ENCODE data around the gene CPNE5. TPM values are rescaled to one million over a fixed set of nuclear protein-coding genes. Genes with fewer than 3 reads are reported as not detected.
A peak's percentile ranks its signal among the peaks of the same experiment; 100 is the strongest.

The CPNE5 gene
- polyA plus RNA-seq, 4 donors = 2.0 to 10.8 (median 4.1) TPM

- H3K27me3 ChIP-seq (ENCODE audit: control insufficient read depth in 3 of 3, insufficient read depth in 3 of 3, low read length in 3 of 3) = no peaks in the 10 kb centered on the region
- peaks cover 0 to 17% (median 2%) of the 10 kb centered on the region in 3 donors for H3K4me1 ChIP-seq (ENCODE audit: control insufficient read depth in 3 of 3, insufficient read depth in 2 of 3, low read depth in 1 of 3, low read length in 2 of 3)
- H3K27ac ChIP-seq (ENCODE audit: low read depth in 1 of 3, low read length in 2 of 3) = no peak overlapping the region
- H3K9me3 ChIP-seq (ENCODE audit: control insufficient read depth in 2 of 2, insufficient read depth in 1 of 2, low read depth in 1 of 2, low read length in 1 of 2) = no peaks in the 10 kb centered on the region
- H3K36me3 ChIP-seq (ENCODE audit: control insufficient read depth in 3 of 3, insufficient read depth in 2 of 3, low read depth in 1 of 3, low read length in 3 of 3) = no peaks in the 10 kb centered on the region
- FAIRE-seq (no peak), DNase-seq (no peak)
- H3K4me3 ChIP-seq (ENCODE audit: low read depth in 1 of 3, low read length in 3 of 3) = no peak overlapping the region
- WGBS, 3 donors = 87 to 94% (median 89%) methylated on average over 3 of the region's 3 CpGs
These were observed 138.4 kb downstream of the CPNE5 start for GRCh38 chr6:36700831-36701230.

- WGBS, 3 donors = 92 to 93% (median 92%) methylated on average over 7 of the region's 7 CpGs
- DNase-seq (no peak), FAIRE-seq (no peak)
- Histone ChIP-seq H3K4me3 (ENCODE audit: low read depth in 1 of 3, low read length in 3 of 3) (no peak overlapping the region), H3K27ac (ENCODE audit: low read depth in 1 of 3, low read length in 2 of 3) (no peak overlapping the region), H3K27me3 (ENCODE audit: control insufficient read depth in 3 of 3, insufficient read depth in 3 of 3, low read length in 3 of 3) (no peaks in the 10 kb centered on the region), H3K4me1 (ENCODE audit: control insufficient read depth in 3 of 3, insufficient read depth in 2 of 3, low read depth in 1 of 3, low read length in 2 of 3) (peaks cover 0 to 17% (median 2%) of the 10 kb centered on the region in 3 donors), H3K9me3 (ENCODE audit: control insufficient read depth in 2 of 2, insufficient read depth in 1 of 2, low read depth in 1 of 2, low read length in 1 of 2) (no peaks in the 10 kb centered on the region), H3K36me3 (ENCODE audit: control insufficient read depth in 3 of 3, insufficient read depth in 2 of 3, low read depth in 1 of 3, low read length in 3 of 3) (no peaks in the 10 kb centered on the region)
These were observed 139.0 kb downstream of the CPNE5 start for GRCh38 chr6:36700071-36700812.

GRCh38 chr6:36699348-36699747 is 139.9 kb downstream of the CPNE5 start:
- Histone ChIP-seq H3K4me1 (ENCODE audit: control insufficient read depth in 3 of 3, insufficient read depth in 2 of 3, low read depth in 1 of 3, low read length in 2 of 3) (peaks cover 0 to 17% (median 2%) of the 10 kb centered on the region in 3 donors), H3K36me3 (ENCODE audit: control insufficient read depth in 3 of 3, insufficient read depth in 2 of 3, low read depth in 1 of 3, low read length in 3 of 3) (no peaks in the 10 kb centered on the region), H3K27ac (ENCODE audit: low read depth in 1 of 3, low read length in 2 of 3) (peak overlapping the region; percentile 5 to 65 (median 22)), H3K4me3 (ENCODE audit: low read depth in 1 of 3, low read length in 3 of 3) (no peak overlapping the region), H3K9me3 (ENCODE audit: control insufficient read depth in 2 of 2, insufficient read depth in 1 of 2, low read depth in 1 of 2, low read length in 1 of 2) (no peaks in the 10 kb centered on the region), H3K27me3 (ENCODE audit: control insufficient read depth in 3 of 3, insufficient read depth in 3 of 3, low read length in 3 of 3) (no peaks in the 10 kb centered on the region)
- WGBS, 3 donors = 14 to 70% (median 44%) methylated on average over 7 of the region's 7 CpGs
- no peak for FAIRE-seq
- DNase-seq = peak; percentile 92

GRCh38 chr6:36698871-36699271 is 140.4 kb downstream of the CPNE5 start:
- 63 to 80% (median 64%) methylated on average over 8 of the region's 8 CpGs for WGBS, 3 donors
- Histone ChIP-seq H3K27me3 (ENCODE audit: control insufficient read depth in 3 of 3, insufficient read depth in 3 of 3, low read length in 3 of 3) (no peaks in the 10 kb centered on the region), H3K27ac (ENCODE audit: low read depth in 1 of 3, low read length in 2 of 3) (peak overlapping the region in 2 of 3 donors; percentile 8 to 65), H3K36me3 (ENCODE audit: control insufficient read depth in 3 of 3, insufficient read depth in 2 of 3, low read depth in 1 of 3, low read length in 3 of 3) (no peaks in the 10 kb centered on the region), H3K4me3 (ENCODE audit: low read depth in 1 of 3, low read length in 3 of 3) (no peak overlapping the region), H3K4me1 (ENCODE audit: control insufficient read depth in 3 of 3, insufficient read depth in 2 of 3, low read depth in 1 of 3, low read length in 2 of 3) (peaks cover 0 to 17% (median 2%) of the 10 kb centered on the region in 3 donors), H3K9me3 (ENCODE audit: control insufficient read depth in 2 of 2, insufficient read depth in 1 of 2, low read depth in 1 of 2, low read length in 1 of 2) (no peaks in the 10 kb centered on the region)
- FAIRE-seq = no peak
- no peak for DNase-seq

- Histone ChIP-seq H3K36me3 (ENCODE audit: control insufficient read depth in 3 of 3, insufficient read depth in 2 of 3, low read depth in 1 of 3, low read length in 3 of 3) (no peaks in the 10 kb centered on the region), H3K27ac (ENCODE audit: low read depth in 1 of 3, low read length in 2 of 3) (no peak overlapping the region), H3K27me3 (ENCODE audit: control insufficient read depth in 3 of 3, insufficient read depth in 3 of 3, low read length in 3 of 3) (no peaks in the 10 kb centered on the region), H3K9me3 (ENCODE audit: control insufficient read depth in 2 of 2, insufficient read depth in 1 of 2, low read depth in 1 of 2, low read length in 1 of 2) (no peaks in the 10 kb centered on the region), H3K4me3 (ENCODE audit: low read depth in 1 of 3, low read length in 3 of 3) (no peak overlapping the region), H3K4me1 (ENCODE audit: control insufficient read depth in 3 of 3, insufficient read depth in 2 of 3, low read depth in 1 of 3, low read length in 2 of 3) (peaks cover 0 to 17% (median 2%) of the 10 kb centered on the region in 3 donors)
- FAIRE-seq = no peak
- 83 to 88% (median 86%) methylated on average over 6 of the region's 6 CpGs for WGBS, 3 donors
- no peak for DNase-seq
These were observed 141.0 kb downstream of the CPNE5 start for GRCh38 chr6:36698196-36698595.

GRCh38 chr6:36697481-36697903 is 141.8 kb downstream of the CPNE5 start, which contains the start of gene RAB44:
Gene RAB44, plus strand, starts transcription at chr6:36697826. Its CDS starts 6,410 bp downstream, at chr6:36704236.
- no peaks in the 10 kb centered on the region for H3K27me3 ChIP-seq (ENCODE audit: control insufficient read depth in 3 of 3, insufficient read depth in 3 of 3, low read length in 3 of 3)
- peaks cover 0 to 17% (median 2%) of the 10 kb centered on the region in 3 donors for H3K4me1 ChIP-seq (ENCODE audit: control insufficient read depth in 3 of 3, insufficient read depth in 2 of 3, low read depth in 1 of 3, low read length in 2 of 3)
- FAIRE-seq (no peak), DNase-seq (no peak)
- H3K36me3 ChIP-seq (ENCODE audit: control insufficient read depth in 3 of 3, insufficient read depth in 2 of 3, low read depth in 1 of 3, low read length in 3 of 3) = no peaks in the 10 kb centered on the region
- no peak within 1 kb of the TSS for H3K27ac ChIP-seq (ENCODE audit: low read depth in 1 of 3, low read length in 2 of 3)
- H3K9me3 ChIP-seq (ENCODE audit: control insufficient read depth in 2 of 2, insufficient read depth in 1 of 2, low read depth in 1 of 2, low read length in 1 of 2) = no peaks in the 10 kb centered on the region
- WGBS, 3 donors = 86 to 91% (median 87%) methylated on average over 7 of the region's 7 CpGs
- no peak within 1 kb of the TSS for H3K4me3 ChIP-seq (ENCODE audit: low read depth in 1 of 3, low read length in 3 of 3)

- Histone ChIP-seq H3K4me1 (ENCODE audit: control insufficient read depth in 3 of 3, insufficient read depth in 2 of 3, low read depth in 1 of 3, low read length in 2 of 3) (peaks cover 0 to 17% (median 4%) of the 10 kb centered on the region in 3 donors), H3K27ac (ENCODE audit: low read depth in 1 of 3, low read length in 2 of 3) (no peak overlapping the region), H3K9me3 (ENCODE audit: control insufficient read depth in 2 of 2, insufficient read depth in 1 of 2, low read depth in 1 of 2, low read length in 1 of 2) (peaks cover 0 to 9% of the 10 kb centered on the region in 2 donors), H3K36me3 (ENCODE audit: control insufficient read depth in 3 of 3, insufficient read depth in 2 of 3, low read depth in 1 of 3, low read length in 3 of 3) (no peaks in the 10 kb centered on the region), H3K4me3 (ENCODE audit: low read depth in 1 of 3, low read length in 3 of 3) (no peak overlapping the region), H3K27me3 (ENCODE audit: control insufficient read depth in 3 of 3, insufficient read depth in 3 of 3, low read length in 3 of 3) (no peaks in the 10 kb centered on the region)
- DNase-seq = no peak
- FAIRE-seq = no peak
- WGBS, 3 donors = 39 to 64% (median 42%) methylated on average over 2 of the region's 2 CpGs
These were observed 143.8 kb downstream of the CPNE5 start for GRCh38 chr6:36695414-36695813.

- FAIRE-seq (no peak), DNase-seq (no peak)
- Histone ChIP-seq H3K27ac (ENCODE audit: low read depth in 1 of 3, low read length in 2 of 3) (no peak overlapping the region), H3K36me3 (ENCODE audit: control insufficient read depth in 3 of 3, insufficient read depth in 2 of 3, low read depth in 1 of 3, low read length in 3 of 3) (no peaks in the 10 kb centered on the region), H3K27me3 (ENCODE audit: control insufficient read depth in 3 of 3, insufficient read depth in 3 of 3, low read length in 3 of 3) (no peaks in the 10 kb centered on the region), H3K4me1 (ENCODE audit: control insufficient read depth in 3 of 3, insufficient read depth in 2 of 3, low read depth in 1 of 3, low read length in 2 of 3) (peaks cover 0 to 16% (median 4%) of the 10 kb centered on the region in 3 donors), H3K9me3 (ENCODE audit: control insufficient read depth in 2 of 2, insufficient read depth in 1 of 2, low read depth in 1 of 2, low read length in 1 of 2) (peaks cover 0 to 9% of the 10 kb centered on the region in 2 donors), H3K4me3 (ENCODE audit: low read depth in 1 of 3, low read length in 3 of 3) (no peak overlapping the region)
- 74 to 89% (median 82%) methylated on average over 6 of the region's 6 CpGs for WGBS, 3 donors
These were observed 144.6 kb downstream of the CPNE5 start for GRCh38 chr6:36694616-36695015.

Data from small intestine (tissue), 7 donors.